ENCODE data around the gene TMEM138. TPM values are rescaled to one million over a fixed set of nuclear protein-coding genes. Genes with fewer than 3 reads are reported as not detected.

The TMEM138 gene
- total and polyA plus RNA-seq, 4 donors: 31.9 to 71.3 (median 39.8) TPM

DNA sequence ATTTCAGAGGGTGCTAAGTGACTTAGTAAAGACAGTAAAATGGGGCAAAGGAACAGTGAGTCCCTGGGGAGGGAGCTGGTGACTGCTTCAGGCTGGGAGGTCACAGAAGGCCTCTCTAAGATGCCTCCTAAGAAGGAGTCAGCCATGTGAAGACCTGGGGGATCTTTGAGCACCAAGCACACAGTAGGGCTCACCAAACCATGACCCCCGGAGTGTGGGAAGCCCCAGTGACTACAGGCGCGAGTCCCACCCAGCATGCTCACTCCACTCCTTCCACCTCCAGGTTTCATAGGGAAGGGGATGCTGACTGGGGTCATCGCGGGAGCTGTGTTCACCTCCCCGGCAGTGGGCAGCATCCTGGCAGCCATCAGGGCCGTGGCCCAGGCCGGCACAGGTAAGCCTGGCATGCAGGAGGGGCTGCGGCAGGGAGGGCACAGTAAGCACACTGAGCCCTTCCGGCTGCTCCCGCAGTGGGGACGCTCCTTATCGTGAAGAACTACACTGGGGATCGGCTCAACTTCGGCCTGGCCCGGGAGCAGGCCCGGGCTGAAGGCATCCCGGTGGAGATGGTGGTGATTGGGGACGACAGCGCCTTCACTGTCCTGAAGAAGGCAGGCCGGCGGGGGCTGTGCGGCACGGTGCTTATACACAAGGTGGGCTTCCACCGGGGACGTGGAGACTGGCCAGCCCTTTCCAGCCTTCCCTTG, 23.2 kb upstream of the TMEM138 start:
- intact Hi-C loops (cut with DNase I): no loop called here
- 91 to 95% methylated on average over 25 to 26 of the region's 26 CpGs for WGBS, 2 donors
- Histone ChIP-seq H3K4me1 (ENCODE audit: control insufficient read depth in 1 of 2, insufficient read depth in 2 of 2, low read length in 2 of 2) (no peaks in the 10 kb centered on the region), H3K4me3 (ENCODE audit: low read length in 2 of 2) (no peak overlapping the region), H3K27ac (ENCODE audit: low read depth in 1 of 2, low read length in 2 of 2) (no peak overlapping the region), H3K9me3 (ENCODE audit: control insufficient read depth, low read length) (no peaks in the 10 kb centered on the region), H3K27me3 (ENCODE audit: control insufficient read depth in 1 of 2, insufficient read depth in 2 of 2, low read length in 1 of 2) (no peaks in the 10 kb centered on the region), H3K36me3 (ENCODE audit: control insufficient read depth in 1 of 2, insufficient read depth in 2 of 2, low read length in 1 of 2) (no peaks in the 10 kb centered on the region)
- peak in 1 of 2 donors; percentile 71 for DNase-seq
- ATAC-seq (ENCODE audit: low FRiP score): no peak

- peak in 1 of 2 donors; percentile 27 for DNase-seq
- no peaks in the 10 kb centered on the region for H3K36me3 ChIP-seq (ENCODE audit: control insufficient read depth in 1 of 2, insufficient read depth in 2 of 2, low read length in 1 of 2)
- H3K9me3 ChIP-seq (ENCODE audit: control insufficient read depth, low read length): no peaks in the 10 kb centered on the region
- intact Hi-C loops (cut with DNase I): no loop called here
- no peaks in the 10 kb centered on the region for H3K4me1 ChIP-seq (ENCODE audit: control insufficient read depth in 1 of 2, insufficient read depth in 2 of 2, low read length in 2 of 2)
- no peak overlapping the region for H3K27ac ChIP-seq (ENCODE audit: low read depth in 1 of 2, low read length in 2 of 2)
- H3K27me3 ChIP-seq (ENCODE audit: control insufficient read depth in 1 of 2, insufficient read depth in 2 of 2, low read length in 1 of 2): no peaks in the 10 kb centered on the region
- H3K4me3 ChIP-seq (ENCODE audit: low read length in 2 of 2): no peak overlapping the region
- no peak for ATAC-seq (ENCODE audit: low FRiP score)
- 90 to 92% methylated on average over 4 of the region's 4 CpGs for WGBS, 2 donors
These were observed 22.7 kb upstream of the TMEM138 start for GRCh38 chr11:61339490-61339878.

GRCh38 chr11:61340979-61341378, 21.2 kb upstream of the TMEM138 start:
- no peak overlapping the region for H3K4me3 ChIP-seq (ENCODE audit: low read length in 2 of 2)
- no peak overlapping the region for H3K27ac ChIP-seq (ENCODE audit: low read depth in 1 of 2, low read length in 2 of 2)
- H3K36me3 ChIP-seq (ENCODE audit: control insufficient read depth in 1 of 2, insufficient read depth in 2 of 2, low read length in 1 of 2): no peaks in the 10 kb centered on the region
- 97% methylated on average over 2 of the region's 2 CpGs for WGBS, 2 donors
- peak in 1 of 2 donors; percentile 2 for DNase-seq
- H3K9me3 ChIP-seq (ENCODE audit: control insufficient read depth, low read length): no peaks in the 10 kb centered on the region
- no peaks in the 10 kb centered on the region for H3K27me3 ChIP-seq (ENCODE audit: control insufficient read depth in 1 of 2, insufficient read depth in 2 of 2, low read length in 1 of 2)
- H3K4me1 ChIP-seq (ENCODE audit: control insufficient read depth in 1 of 2, insufficient read depth in 2 of 2, low read length in 2 of 2): no peaks in the 10 kb centered on the region
- ATAC-seq (ENCODE audit: low FRiP score): no peak
- intact Hi-C loops (cut with DNase I): no loop called here

DNA sequence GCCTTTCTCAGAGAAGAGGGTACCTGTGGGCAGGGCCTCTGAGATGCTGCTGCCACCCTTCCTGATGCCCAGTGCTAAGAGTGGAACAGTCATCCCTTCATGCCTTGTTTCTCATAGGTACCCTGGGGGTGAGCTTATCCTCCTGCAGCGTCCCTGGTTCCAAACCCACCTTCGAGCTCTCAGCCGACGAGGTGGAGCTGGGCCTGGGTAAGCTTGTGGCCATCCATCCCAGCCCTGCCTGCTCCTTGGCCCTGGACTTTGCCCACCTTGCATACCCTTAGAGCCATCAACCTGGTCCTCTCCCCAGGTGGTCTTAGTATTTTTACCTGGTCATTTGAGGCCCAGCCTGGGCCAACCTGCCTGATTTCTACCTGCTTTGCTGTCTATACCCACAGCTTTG, 20.5 kb upstream of the TMEM138 start:
- no peaks in the 10 kb centered on the region for H3K36me3 ChIP-seq (ENCODE audit: control insufficient read depth in 1 of 2, insufficient read depth in 2 of 2, low read length in 1 of 2)
- DNase-seq: peak in 1 of 2 donors; percentile 33
- no peaks in the 10 kb centered on the region for H3K27me3 ChIP-seq (ENCODE audit: control insufficient read depth in 1 of 2, insufficient read depth in 2 of 2, low read length in 1 of 2)
- no peak overlapping the region for H3K4me3 ChIP-seq (ENCODE audit: low read length in 2 of 2)
- H3K9me3 ChIP-seq (ENCODE audit: control insufficient read depth, low read length): no peaks in the 10 kb centered on the region
- H3K27ac ChIP-seq (ENCODE audit: low read depth in 1 of 2, low read length in 2 of 2): no peak overlapping the region
- ATAC-seq (ENCODE audit: low FRiP score): no peak
- H3K4me1 ChIP-seq (ENCODE audit: control insufficient read depth in 1 of 2, insufficient read depth in 2 of 2, low read length in 2 of 2): no peaks in the 10 kb centered on the region
- 92 to 94% methylated on average over 4 of the region's 4 CpGs for WGBS, 2 donors
- intact Hi-C loops (cut with DNase I): no loop called here

GRCh38 chr11:61342207-61342803, 19.9 kb upstream of the TMEM138 start:
- H3K4me1 ChIP-seq (ENCODE audit: control insufficient read depth in 1 of 2, insufficient read depth in 2 of 2, low read length in 2 of 2): no peaks in the 10 kb centered on the region
- H3K4me3 ChIP-seq (ENCODE audit: low read length in 2 of 2): no peak overlapping the region
- DNase-seq (peak in 1 of 2 donors; percentile 70), ATAC-seq (ENCODE audit: low FRiP score) (no peak)
- no peaks in the 10 kb centered on the region for H3K36me3 ChIP-seq (ENCODE audit: control insufficient read depth in 1 of 2, insufficient read depth in 2 of 2, low read length in 1 of 2)
- H3K27me3 ChIP-seq (ENCODE audit: control insufficient read depth in 1 of 2, insufficient read depth in 2 of 2, low read length in 1 of 2): no peaks in the 10 kb centered on the region
- H3K27ac ChIP-seq (ENCODE audit: low read depth in 1 of 2, low read length in 2 of 2): no peak overlapping the region
- WGBS, 2 donors: 91 to 95% methylated on average over 20 of the region's 20 CpGs
- intact Hi-C loops (cut with DNase I): no loop called here
- no peaks in the 10 kb centered on the region for H3K9me3 ChIP-seq (ENCODE audit: control insufficient read depth, low read length)

DNA sequence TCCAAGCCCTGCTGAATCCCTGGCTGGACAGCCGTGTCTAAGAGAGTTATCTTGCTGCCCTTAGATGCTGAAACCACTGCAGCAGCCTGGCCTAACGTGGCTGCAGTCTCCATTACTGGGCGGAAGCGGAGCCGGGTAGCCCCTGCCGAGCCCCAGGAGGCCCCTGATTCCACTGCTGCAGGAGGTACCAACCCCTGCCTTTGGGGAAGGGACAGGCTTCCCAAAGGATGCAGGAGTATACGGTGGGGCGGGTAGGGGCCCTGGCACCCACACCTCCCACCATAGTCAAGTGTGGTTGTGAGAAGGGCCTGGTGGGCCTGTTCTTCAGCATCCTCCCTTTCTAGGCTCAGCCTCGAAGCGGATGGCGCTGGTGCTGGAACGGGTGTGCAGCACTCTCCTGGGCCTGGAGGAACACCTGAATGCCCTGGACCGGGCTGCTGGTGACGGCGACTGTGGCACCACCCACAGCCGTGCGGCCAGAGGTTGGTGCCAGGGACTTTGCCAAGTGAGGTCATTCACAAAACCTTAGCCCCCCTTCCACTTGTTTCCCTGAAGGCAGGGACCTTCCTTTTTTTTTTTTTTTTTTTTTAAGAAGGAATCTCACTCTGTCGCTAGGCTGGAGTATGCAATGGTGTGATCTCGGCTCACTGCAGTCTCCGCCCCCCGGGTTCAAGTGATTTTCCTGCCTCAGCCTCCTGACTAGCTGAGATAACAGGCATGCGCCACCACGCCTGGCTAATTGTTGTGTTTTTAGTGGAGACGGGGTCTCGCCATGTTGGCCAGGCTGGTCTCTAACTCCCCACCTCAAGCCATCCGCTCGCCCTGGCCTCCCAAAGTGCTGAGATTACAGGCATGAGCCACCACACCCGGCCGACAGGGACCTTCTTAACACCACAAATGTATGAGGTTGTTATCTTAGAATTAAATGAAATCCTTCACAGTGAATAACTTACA, 18.1 kb upstream of the TMEM138 start:
- Histone ChIP-seq H3K9me3 (ENCODE audit: control insufficient read depth, low read length) (no peaks in the 10 kb centered on the region), H3K4me3 (ENCODE audit: low read length in 2 of 2) (no peak overlapping the region), H3K36me3 (ENCODE audit: control insufficient read depth in 1 of 2, insufficient read depth in 2 of 2, low read length in 1 of 2) (peaks cover 0 to 4% of the 10 kb centered on the region in 2 donors), H3K4me1 (ENCODE audit: control insufficient read depth in 1 of 2, insufficient read depth in 2 of 2, low read length in 2 of 2) (no peaks in the 10 kb centered on the region), H3K27me3 (ENCODE audit: control insufficient read depth in 1 of 2, insufficient read depth in 2 of 2, low read length in 1 of 2) (no peaks in the 10 kb centered on the region), H3K27ac (ENCODE audit: low read depth in 1 of 2, low read length in 2 of 2) (no peak overlapping the region)
- no peak for ATAC-seq (ENCODE audit: low FRiP score)
- peak in 1 of 2 donors; percentile 63 for DNase-seq
- WGBS, 2 donors: 87 to 88% methylated on average over 29 of the region's 29 CpGs
- intact Hi-C loops (cut with DNase I): no loop called here

- Histone ChIP-seq H3K36me3 (ENCODE audit: control insufficient read depth in 1 of 2, insufficient read depth in 2 of 2, low read length in 1 of 2) (peaks cover 0 to 10% of the 10 kb centered on the region in 2 donors), H3K27ac (ENCODE audit: low read depth in 1 of 2, low read length in 2 of 2) (no peak overlapping the region), H3K9me3 (ENCODE audit: control insufficient read depth, low read length) (no peaks in the 10 kb centered on the region), H3K4me3 (ENCODE audit: low read length in 2 of 2) (no peak overlapping the region), H3K4me1 (ENCODE audit: control insufficient read depth in 1 of 2, insufficient read depth in 2 of 2, low read length in 2 of 2) (no peaks in the 10 kb centered on the region), H3K27me3 (ENCODE audit: control insufficient read depth in 1 of 2, insufficient read depth in 2 of 2, low read length in 1 of 2) (no peaks in the 10 kb centered on the region)
- intact Hi-C loops (cut with DNase I): no loop called here
- ATAC-seq (ENCODE audit: low FRiP score): peak; percentile 28
- DNase-seq: peak in 1 of 2 donors; percentile 62
- WGBS, 2 donors: 61 to 64% methylated on average over 4 of the region's 4 CpGs
These were observed 17.0 kb upstream of the TMEM138 start for GRCh38 chr11:61345170-61345610.

- Histone ChIP-seq H3K27me3 (ENCODE audit: control insufficient read depth in 1 of 2, insufficient read depth in 2 of 2, low read length in 1 of 2) (no peaks in the 10 kb centered on the region), H3K27ac (ENCODE audit: low read depth in 1 of 2, low read length in 2 of 2) (no peak overlapping the region), H3K36me3 (ENCODE audit: control insufficient read depth in 1 of 2, insufficient read depth in 2 of 2, low read length in 1 of 2) (peaks cover 0 to 10% of the 10 kb centered on the region in 2 donors), H3K9me3 (ENCODE audit: control insufficient read depth, low read length) (no peaks in the 10 kb centered on the region), H3K4me3 (ENCODE audit: low read length in 2 of 2) (no peak overlapping the region), H3K4me1 (ENCODE audit: control insufficient read depth in 1 of 2, insufficient read depth in 2 of 2, low read length in 2 of 2) (no peaks in the 10 kb centered on the region)
- DNase-seq (peak in 1 of 2 donors; percentile 70), ATAC-seq (ENCODE audit: low FRiP score) (no peak)
- intact Hi-C loops (cut with DNase I): no loop called here
- 81 to 91% methylated on average over 13 to 14 of the region's 14 CpGs for WGBS, 2 donors
These were observed 16.0 kb upstream of the TMEM138 start for GRCh38 chr11:61345954-61346843.
